HepG2 (cell line): Measurements from ENCODE around the gene TASOR2. TPM values are rescaled to one million over a fixed set of nuclear protein-coding genes. Genes with fewer than 3 reads are reported as not detected.

ENCODE experiments used
- CENPX ChIP-seq: sonication (generic); formaldehyde crosslinking; IDR thresholded peaks from 2 replicates; pipeline ENCODE4 v1.9.0; 2021; ENCODE audit warnings: mild to moderate bottlenecking, missing genetic modification reagents, moderate library complexity
- CREB1 ChIP-seq, 2 experiments: fragments of 450-650 bp in 1 of 2; IDR thresholded peaks; 2 replicates each; pipeline ENCODE4 v1.6.1; 2016 to 2017; ENCODE audit warnings: control low read depth in 1 of 2, mild to moderate bottlenecking in 1 of 2, missing compliant biosample characterization in 1 of 2, missing genetic modification characterization in 1 of 2
- DMAP1 ChIP-seq: IDR thresholded peaks from 2 replicates; pipeline ENCODE4 v1.6.1; 2016
- FOXA3 ChIP-seq: IDR thresholded peaks from 2 replicates; pipeline ENCODE4 v1.6.1; 2016; ENCODE audit warnings: missing genetic modification reagents, missing compliant biosample characterization
- FOXJ3 ChIP-seq: sonication (generic); formaldehyde crosslinking; IDR thresholded peaks from 2 replicates; pipeline ENCODE4 v1.4.0; 2020; ENCODE audit warnings: missing genetic modification reagents, mild to moderate bottlenecking, borderline replicate concordance
- HDAC1 ChIP-seq: sonication (generic); formaldehyde crosslinking; IDR thresholded peaks from 2 replicates; pipeline ENCODE4 v1.5.1; 2020; ENCODE audit warnings: mild to moderate bottlenecking, missing genetic modification reagents
- MAZ ChIP-seq, 2 experiments: sonication (generic) in 1 of 2; formaldehyde crosslinking in 1 of 2; IDR thresholded peaks; 2 replicates each; pipeline versions ENCODE4 v1.5.0 to v1.6.1; 2012 to 2020; ENCODE audit warnings: low read depth in 2 of 2, mild to moderate bottlenecking in 2 of 2, borderline replicate concordance in 1 of 2, improper control_type of control experiment in 1 of 2, low read length in 1 of 2, missing genetic modification reagents in 1 of 2, moderate library complexity in 1 of 2
- MEIS1 ChIP-seq: sonication (generic); formaldehyde crosslinking; IDR thresholded peaks from 2 replicates; pipeline ENCODE4 v1.9.0; 2021; ENCODE audit warnings: mild to moderate bottlenecking, missing genetic modification reagents, moderate library complexity, borderline replicate concordance
- MIXL1 ChIP-seq: IDR thresholded peaks from 2 replicates; pipeline ENCODE4 v1.6.1; 2016
- PCBP1 ChIP-seq: fragments of 200-400 bp; formaldehyde crosslinking; IDR thresholded peaks from 2 replicates; pipeline ENCODE4 v1.6.1; 2017; ENCODE audit warnings: mild to moderate bottlenecking, low read depth, low read length, borderline replicate concordance
- SMARCC2 ChIP-seq: fragments of 450-650 bp; IDR thresholded peaks from 2 replicates; pipeline ENCODE4 v1.6.1; 2017; ENCODE audit warnings: antibody characterized with exemption, mild to moderate bottlenecking
- SOX5 ChIP-seq: IDR thresholded peaks from 2 replicates; pipeline ENCODE4 v1.6.1; 2016; ENCODE audit warnings: borderline replicate concordance
- SOX6 ChIP-seq, 2 experiments: fragments of 450-650 bp in 1 of 2; sonication (generic) in 1 of 2; formaldehyde crosslinking in 1 of 2; IDR thresholded peaks; 2 replicates each; pipeline versions ENCODE4 v1.4.0 to v1.6.1; 2017 to 2020; ENCODE audit warnings: antibody characterized with exemption in 1 of 2, mild to moderate bottlenecking in 1 of 2, missing genetic modification reagents in 1 of 2
- SUZ12 ChIP-seq: fragments of 150-350 bp; IDR thresholded peaks from 2 replicates; pipeline ENCODE4 v1.6.1; 2014; ENCODE audit warnings: low read depth, low read length
- YY1 ChIP-seq: IDR thresholded peaks from 2 replicates; pipeline ENCODE4 v1.6.1; 2011; ENCODE audit warnings: low read length, low read depth, moderate library complexity, mild to moderate bottlenecking; ENCODE audit not compliant: insufficient read depth, insufficient replicate concordance
- ZBTB7B ChIP-seq: sonication (generic); formaldehyde crosslinking; IDR thresholded peaks from 2 replicates; pipeline ENCODE4 v1.4.0; 2020; ENCODE audit warnings: missing genetic modification reagents
- ZNF225 ChIP-seq: sonication (generic); formaldehyde crosslinking; IDR thresholded peaks from 2 replicates; pipeline ENCODE4 v1.4.0; 2020; ENCODE audit warnings: mild to moderate bottlenecking, missing genetic modification reagents
- ZNF337 ChIP-seq: sonication (generic); formaldehyde crosslinking; IDR thresholded peaks from 2 replicates; pipeline ENCODE4 v1.5.1; 2020; ENCODE audit warnings: missing genetic modification reagents, low read depth, mild to moderate bottlenecking, borderline replicate concordance
- ZNF350 ChIP-seq: sonication (generic); formaldehyde crosslinking; IDR thresholded peaks from 2 replicates; pipeline ENCODE4 v1.4.0; 2020; ENCODE audit warnings: mild to moderate bottlenecking, low read depth, missing genetic modification reagents, borderline replicate concordance
- ZNF572 ChIP-seq: sonication (generic); formaldehyde crosslinking; IDR thresholded peaks from 2 replicates; pipeline ENCODE4 v1.5.1; 2020; ENCODE audit warnings: mild to moderate bottlenecking, missing genetic modification reagents
- polyA plus RNA-seq, 8 experiments: library from polyadenylated mRNA; depleted of rRNA in 3 of 8; stranded (reverse) in 7 of 8; unstranded in 1 of 8; fragments of >200 nt; fragmentation: Illumina TruSeq in 4 of 8; extraction: Trizol in 4 of 8; gene quantifications; 2 replicates each; pipeline versions ENCODE4 v1.2.1 to v1.2.3, GENCODE V29; 2011 to 2016; ENCODE audit warnings: low read depth in 4 of 8, missing spikeins in 1 of 8, mixed read lengths in 1 of 8; ENCODE audit not compliant: insufficient read depth in 1 of 8
- total RNA-seq, 5 experiments: library from RNA; depleted of rRNA; stranded (reverse); fragments of >200 nt; fragmentation: Illumina TruSeq; extraction: Trizol; gene quantifications; 2 replicates each; pipeline ENCODE4 v1.2.3, GENCODE V29; 2016; ENCODE audit warnings: low read depth in 1 of 5
- TF ChIP-seq, protein P1 (sequence below): IDR thresholded peaks from 2 replicates; pipeline ENCODE4 v1.6.1; 2018; ENCODE audit warnings: missing genetic modification reagents, mild to moderate bottlenecking, missing compliant biosample characterization
- TF ChIP-seq, protein P2 (sequence below): sonication (generic); formaldehyde crosslinking; IDR thresholded peaks from 2 replicates; pipeline ENCODE4 v1.4.0; 2020; ENCODE audit warnings: missing genetic modification reagents
- TF ChIP-seq, protein P3 (sequence below): sonication (generic); formaldehyde crosslinking; IDR thresholded peaks from 2 replicates; pipeline ENCODE4 v1.5.0; 2020; ENCODE audit warnings: missing genetic modification reagents
- TF ChIP-seq, protein P4 (sequence below): IDR thresholded peaks from 2 replicates; pipeline ENCODE4 v1.6.1; 2016; ENCODE audit warnings: mild to moderate bottlenecking, missing biosample characterization, missing genetic modification reagents
- TF ChIP-seq, protein P5 (sequence below): sonication (generic); formaldehyde crosslinking; IDR thresholded peaks from 2 replicates; pipeline ENCODE4 v1.4.0; 2020; ENCODE audit warnings: missing genetic modification reagents

TASOR2 gene
- total and polyA plus RNA-seq, 2 of the 13 experiments (the other 11 are each of a cell fraction or from before 2014, with no cell fraction given), result 24.2 to 55.3 TPM

DNA sequence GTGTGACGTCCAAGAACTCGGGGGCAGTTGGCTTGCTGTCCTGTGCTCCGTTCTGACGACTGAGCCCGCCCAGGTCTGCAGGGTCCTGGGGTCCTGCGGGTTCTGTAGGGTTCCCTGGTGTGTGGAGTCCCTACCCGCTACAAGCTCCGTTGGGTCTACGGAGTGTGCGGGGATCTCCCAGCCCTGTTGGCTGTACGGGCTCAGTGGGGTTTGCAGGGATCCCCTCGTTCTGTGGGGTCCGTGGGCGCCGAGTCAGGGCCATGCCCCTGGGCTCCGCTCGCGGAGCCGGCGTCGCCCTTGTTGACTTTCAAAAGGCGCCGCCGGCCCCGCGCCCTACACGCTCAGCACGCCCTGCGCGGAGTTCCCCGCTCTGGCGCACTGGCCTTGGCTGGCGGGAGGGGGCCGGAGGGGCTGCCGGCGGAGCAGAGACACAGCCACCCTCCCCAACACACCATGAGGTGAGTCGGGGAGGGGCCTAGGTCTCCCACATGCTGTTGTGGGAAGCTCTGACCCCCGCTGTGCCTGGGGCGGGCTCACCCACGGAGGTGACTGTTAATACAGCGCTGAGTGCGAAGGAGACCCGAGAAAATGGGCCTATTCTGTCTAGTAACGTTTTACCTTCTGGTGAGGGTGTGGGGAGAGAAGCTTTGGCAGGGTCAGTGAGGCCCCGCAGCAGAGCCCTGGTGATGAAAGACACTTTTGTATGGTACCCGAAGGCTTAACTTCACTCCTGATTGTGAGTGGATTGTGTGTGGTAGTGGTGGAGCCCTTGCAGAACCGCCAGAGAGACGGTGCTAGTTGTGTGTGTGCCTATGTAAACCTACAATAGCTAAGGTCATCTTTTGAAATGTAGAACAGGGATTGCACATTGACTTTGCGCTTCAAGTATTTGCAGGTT lies 8.1 kb downstream of the TASOR2 start (continued):
- TF ChIP-seq CREB1 (IDR thresholded peaks at IDR 0.05), result no peak
- peak; percentile 53 for TF ChIP-seq CREB1 (CRISPR knock-in tag; IDR thresholded peaks at IDR 0.05)
- no peak; the same call in 1 of the 2 replicates for TF ChIP-seq ZNF572 (CRISPR knock-in tag)
- TF ChIP-seq SOX5, result peak; percentile 63; the same call in 1 of the 2 replicates
- TF ChIP-seq PCBP1, result no peak
- TF ChIP-seq, protein P1, sequence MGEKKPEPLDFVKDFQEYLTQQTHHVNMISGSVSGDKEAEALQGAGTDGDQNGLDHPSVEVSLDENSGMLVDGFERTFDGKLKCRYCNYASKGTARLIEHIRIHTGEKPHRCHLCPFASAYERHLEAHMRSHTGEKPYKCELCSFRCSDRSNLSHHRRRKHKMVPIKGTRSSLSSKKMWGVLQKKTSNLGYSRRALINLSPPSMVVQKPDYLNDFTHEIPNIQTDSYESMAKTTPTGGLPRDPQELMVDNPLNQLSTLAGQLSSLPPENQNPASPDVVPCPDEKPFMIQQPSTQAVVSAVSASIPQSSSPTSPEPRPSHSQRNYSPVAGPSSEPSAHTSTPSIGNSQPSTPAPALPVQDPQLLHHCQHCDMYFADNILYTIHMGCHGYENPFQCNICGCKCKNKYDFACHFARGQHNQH (CRISPR knock-in tag), result peak; percentile 81; the same call in 1 of the 2 replicates
- peak; percentile 39 for TF ChIP-seq YY1
- TF ChIP-seq DMAP1 (CRISPR knock-in tag), result peak; percentile 92
- TF ChIP-seq ZNF337 (CRISPR knock-in tag), result no peak
- TF ChIP-seq SOX6 (IDR thresholded peaks at IDR 0.05), result no peak
- peak; percentile 81 for TF ChIP-seq SOX6 (CRISPR knock-in tag; IDR thresholded peaks at IDR 0.05)
- TF ChIP-seq MAZ (IDR thresholded peaks at IDR 0.05; ENCODE audit: borderline replicate concordance, low read depth, low read length), result peak; percentile 85
- TF ChIP-seq MAZ (CRISPR knock-in tag; IDR thresholded peaks at IDR 0.05; ENCODE audit: low read depth), result peak; percentile 95
- TF ChIP-seq SUZ12, result no peak
- no peak for TF ChIP-seq SMARCC2
- peak; percentile 52; the same call in 1 of the 2 replicates for TF ChIP-seq FOXJ3 (CRISPR knock-in tag)
- peak; percentile 97 for TF ChIP-seq HDAC1 (CRISPR knock-in tag)
- peak; percentile 89 for TF ChIP-seq ZBTB7B
- TF ChIP-seq FOXA3 (CRISPR knock-in tag), result peak; percentile 88
- TF ChIP-seq ZNF350, result peak; percentile 87
- TF ChIP-seq, protein P2, sequence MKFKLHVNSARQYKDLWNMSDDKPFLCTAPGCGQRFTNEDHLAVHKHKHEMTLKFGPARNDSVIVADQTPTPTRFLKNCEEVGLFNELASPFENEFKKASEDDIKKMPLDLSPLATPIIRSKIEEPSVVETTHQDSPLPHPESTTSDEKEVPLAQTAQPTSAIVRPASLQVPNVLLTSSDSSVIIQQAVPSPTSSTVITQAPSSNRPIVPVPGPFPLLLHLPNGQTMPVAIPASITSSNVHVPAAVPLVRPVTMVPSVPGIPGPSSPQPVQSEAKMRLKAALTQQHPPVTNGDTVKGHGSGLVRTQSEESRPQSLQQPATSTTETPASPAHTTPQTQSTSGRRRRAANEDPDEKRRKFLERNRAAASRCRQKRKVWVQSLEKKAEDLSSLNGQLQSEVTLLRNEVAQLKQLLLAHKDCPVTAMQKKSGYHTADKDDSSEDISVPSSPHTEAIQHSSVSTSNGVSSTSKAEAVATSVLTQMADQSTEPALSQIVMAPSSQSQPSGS (CRISPR knock-in tag), result peak; percentile 55; the same call in 1 of the 2 replicates
- 0 out of 2 replicates have a peak, but pooled peaks have one; percentile 75 for TF ChIP-seq ZNF225 (CRISPR knock-in tag)
- TF ChIP-seq, protein P3, sequence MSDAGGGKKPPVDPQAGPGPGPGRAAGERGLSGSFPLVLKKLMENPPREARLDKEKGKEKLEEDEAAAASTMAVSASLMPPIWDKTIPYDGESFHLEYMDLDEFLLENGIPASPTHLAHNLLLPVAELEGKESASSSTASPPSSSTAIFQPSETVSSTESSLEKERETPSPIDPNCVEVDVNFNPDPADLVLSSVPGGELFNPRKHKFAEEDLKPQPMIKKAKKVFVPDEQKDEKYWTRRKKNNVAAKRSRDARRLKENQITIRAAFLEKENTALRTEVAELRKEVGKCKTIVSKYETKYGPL (CRISPR knock-in tag), result no peak
- TF ChIP-seq MEIS1, result no peak
- TF ChIP-seq, protein P4, sequence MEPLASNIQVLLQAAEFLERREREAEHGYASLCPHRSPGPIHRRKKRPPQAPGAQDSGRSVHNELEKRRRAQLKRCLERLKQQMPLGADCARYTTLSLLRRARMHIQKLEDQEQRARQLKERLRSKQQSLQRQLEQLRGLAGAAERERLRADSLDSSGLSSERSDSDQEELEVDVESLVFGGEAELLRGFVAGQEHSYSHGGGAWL (CRISPR knock-in tag), result peak; percentile 91
- no peak for TF ChIP-seq MIXL1
- TF ChIP-seq, protein P5, sequence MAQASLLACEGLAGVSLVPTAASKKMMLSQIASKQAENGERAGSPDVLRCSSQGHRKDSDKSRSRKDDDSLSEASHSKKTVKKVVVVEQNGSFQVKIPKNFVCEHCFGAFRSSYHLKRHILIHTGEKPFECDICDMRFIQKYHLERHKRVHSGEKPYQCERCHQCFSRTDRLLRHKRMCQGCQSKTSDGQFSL (CRISPR knock-in tag), result no peak
- TF ChIP-seq CENPX, result no peak
